ENCODE data around the gene SLCO3A1.

Gene SLCO3A1

DNA sequence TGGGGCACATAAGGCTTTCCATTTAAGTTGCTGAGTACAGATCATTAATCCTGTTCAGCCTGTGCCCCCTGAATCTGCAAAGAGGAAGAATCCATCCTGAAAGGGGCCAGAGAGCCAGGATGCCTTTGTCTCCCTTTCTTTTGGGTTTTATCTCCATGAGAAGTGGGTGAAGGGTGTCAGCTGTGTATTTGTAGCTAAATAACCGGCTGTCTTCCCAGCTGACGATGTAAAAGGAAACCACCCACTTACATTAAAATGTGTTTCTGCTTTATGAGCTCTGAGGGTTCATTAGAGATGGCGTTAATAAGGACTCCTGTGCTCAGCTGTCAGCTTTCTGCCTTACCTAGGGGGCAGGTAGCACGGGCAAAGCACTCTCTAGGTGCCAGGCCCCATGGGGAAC is 83.4 kb downstream of the SLCO3A1 start:
- TF ChIP-seq, protein P1, sequence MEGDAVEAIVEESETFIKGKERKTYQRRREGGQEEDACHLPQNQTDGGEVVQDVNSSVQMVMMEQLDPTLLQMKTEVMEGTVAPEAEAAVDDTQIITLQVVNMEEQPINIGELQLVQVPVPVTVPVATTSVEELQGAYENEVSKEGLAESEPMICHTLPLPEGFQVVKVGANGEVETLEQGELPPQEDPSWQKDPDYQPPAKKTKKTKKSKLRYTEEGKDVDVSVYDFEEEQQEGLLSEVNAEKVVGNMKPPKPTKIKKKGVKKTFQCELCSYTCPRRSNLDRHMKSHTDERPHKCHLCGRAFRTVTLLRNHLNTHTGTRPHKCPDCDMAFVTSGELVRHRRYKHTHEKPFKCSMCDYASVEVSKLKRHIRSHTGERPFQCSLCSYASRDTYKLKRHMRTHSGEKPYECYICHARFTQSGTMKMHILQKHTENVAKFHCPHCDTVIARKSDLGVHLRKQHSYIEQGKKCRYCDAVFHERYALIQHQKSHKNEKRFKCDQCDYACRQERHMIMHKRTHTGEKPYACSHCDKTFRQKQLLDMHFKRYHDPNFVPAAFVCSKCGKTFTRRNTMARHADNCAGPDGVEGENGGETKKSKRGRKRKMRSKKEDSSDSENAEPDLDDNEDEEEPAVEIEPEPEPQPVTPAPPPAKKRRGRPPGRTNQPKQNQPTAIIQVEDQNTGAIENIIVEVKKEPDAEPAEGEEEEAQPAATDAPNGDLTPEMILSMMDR (IDR thresholded peaks at IDR 0.05; ENCODE audit: low read depth, low read length) = no peak
- DNase-seq (ENCODE audit: extremely low read depth, low read depth) = no peak

DNA sequence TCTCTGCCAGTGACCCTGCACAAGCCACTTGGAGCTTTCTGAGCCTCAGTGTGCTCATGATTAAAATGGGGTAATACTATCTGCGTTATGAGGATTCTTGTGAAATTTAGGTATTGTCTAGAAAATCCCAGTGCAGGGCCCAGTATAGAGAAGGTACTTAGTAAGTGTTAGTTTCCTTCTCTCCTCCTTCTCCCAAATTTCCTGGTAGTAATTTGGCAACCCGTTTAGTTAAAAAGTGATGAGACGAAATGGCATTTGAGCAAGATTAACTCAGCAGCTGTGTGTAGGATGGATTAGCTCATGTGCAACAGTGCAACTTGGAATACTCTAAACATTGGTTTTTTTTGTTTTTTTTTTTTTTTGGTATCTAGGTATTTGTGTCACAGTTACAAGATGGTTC is 84.6 kb downstream of the SLCO3A1 start:
- DNase-seq (ENCODE audit: extremely low read depth, low read depth) = no peak
- TF ChIP-seq, protein P1 (IDR thresholded peaks at IDR 0.05; ENCODE audit: low read depth, low read length) = no peak

DNA sequence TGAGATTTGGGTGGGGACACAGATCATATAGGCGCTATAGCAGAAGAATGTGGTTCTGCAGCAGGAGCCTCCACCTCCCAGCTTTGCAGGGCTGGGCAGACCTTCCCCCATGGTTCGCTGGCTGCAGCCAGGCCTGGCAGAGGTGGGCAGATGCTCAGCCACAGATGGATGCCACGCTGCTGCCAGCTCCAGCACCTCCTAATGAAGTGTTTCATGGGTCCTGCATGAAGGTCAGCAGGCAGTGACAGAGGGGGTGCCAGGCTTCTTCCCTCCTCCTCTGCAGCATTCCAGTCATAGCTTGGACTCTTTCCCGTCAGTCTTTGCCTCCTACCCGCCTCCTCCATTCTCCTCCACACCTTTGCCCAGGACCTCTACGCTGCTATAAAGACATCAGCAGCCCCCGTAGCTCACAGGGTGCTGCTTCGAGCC is 85.9 kb downstream of the SLCO3A1 start:
- DNase-seq (ENCODE audit: extremely low read depth, low read depth) = no peak
- TF ChIP-seq, protein P1 (IDR thresholded peaks at IDR 0.05; ENCODE audit: low read depth, low read length) = no peak

DNA sequence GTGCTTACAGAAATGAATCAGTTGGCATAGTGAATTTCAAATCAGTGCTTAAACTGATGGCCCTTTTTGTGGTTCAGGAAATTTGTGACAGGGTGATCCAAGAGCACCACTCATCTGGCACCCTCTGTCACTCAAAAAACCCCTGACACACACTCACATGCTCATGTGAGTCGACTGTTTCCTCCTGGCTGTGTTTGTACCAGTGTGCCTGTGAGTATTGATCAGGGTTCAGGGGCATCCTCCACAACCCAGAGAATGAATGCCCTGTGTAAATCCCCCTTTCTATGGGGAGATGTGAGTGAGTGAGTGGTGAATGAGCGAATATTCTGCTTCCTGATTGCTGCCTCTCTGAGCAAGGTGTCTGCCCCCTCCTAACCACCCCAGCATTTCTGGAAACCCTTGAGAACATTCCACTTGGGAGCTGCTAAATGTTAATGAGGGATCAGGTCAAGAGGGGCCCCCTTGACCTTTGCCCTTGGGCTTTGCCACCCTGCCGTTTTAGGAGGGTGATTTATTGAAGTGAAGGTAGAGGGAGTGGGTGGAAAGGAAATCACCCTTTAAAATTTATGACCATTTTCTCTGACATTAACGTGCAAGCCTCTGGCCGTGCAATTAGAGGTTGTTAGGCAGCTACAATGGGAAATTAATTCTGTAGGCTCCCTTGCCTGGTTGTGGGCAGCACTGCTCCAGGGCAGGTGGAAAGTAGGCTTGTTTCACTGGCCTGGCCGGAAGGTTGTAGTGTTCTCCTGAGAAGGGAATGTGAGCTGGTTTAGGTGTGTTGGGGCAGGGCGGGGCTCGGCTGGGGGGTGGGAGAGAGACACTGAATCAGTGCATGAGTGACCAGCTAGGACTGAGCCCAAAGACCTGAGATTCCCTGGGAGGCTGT is 87.2 kb downstream of the SLCO3A1 start:
- DNase-seq (ENCODE audit: extremely low read depth, low read depth) = no peak
- TF ChIP-seq, protein P1 (IDR thresholded peaks at IDR 0.05; ENCODE audit: low read depth, low read length) = no peak

GRCh38 chr15:91941871-91942658 is 88.6 kb downstream of the SLCO3A1 start:
- TF ChIP-seq, protein P1 (IDR thresholded peaks at IDR 0.05; ENCODE audit: low read depth, low read length) = peak; percentile 4
- no peak for DNase-seq (ENCODE audit: extremely low read depth, low read depth)

DNA sequence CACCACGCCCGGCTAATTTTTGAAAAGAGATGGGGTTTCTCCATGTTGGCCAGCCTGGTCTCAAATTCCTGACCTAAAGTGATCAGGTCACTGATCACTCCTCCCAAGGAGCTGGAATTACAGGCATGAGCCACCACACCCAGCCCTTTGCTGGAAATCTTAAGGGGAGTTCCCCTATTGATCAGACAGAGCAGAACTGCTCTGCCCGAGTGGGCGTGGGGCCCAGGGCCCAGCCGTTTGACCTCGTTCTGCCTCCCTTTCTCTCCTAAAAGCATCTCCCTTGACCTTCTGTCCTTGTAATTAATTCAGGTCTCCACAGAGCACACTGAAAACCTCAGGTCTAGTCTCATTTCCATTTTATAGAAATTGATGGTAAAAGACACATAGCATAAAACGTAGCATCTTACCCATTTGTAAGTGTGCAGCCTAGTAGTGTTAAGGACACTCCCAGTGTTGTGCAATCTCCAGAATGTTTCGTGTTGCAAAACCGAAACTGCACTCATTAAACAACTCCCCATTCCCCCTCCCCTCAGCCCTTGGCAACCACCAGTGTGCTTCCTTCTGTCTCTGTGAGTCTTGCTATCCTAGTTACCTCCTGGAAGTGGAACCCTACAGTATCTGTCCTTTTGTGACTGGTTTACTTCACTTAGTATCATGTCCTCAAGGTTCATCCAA is 89.3 kb downstream of the SLCO3A1 start:
- DNase-seq (ENCODE audit: extremely low read depth, low read depth) = peak; percentile 86
- TF ChIP-seq, protein P1 (IDR thresholded peaks at IDR 0.05; ENCODE audit: low read depth, low read length) = no peak

Measured in AG09319 (cell line).